ENCODE results near the gene LCK.
A peak's percentile ranks its signal among the peaks of the same experiment; 100 is the strongest.
"Not testable (repeated sequence)": the region's sequence is repeated elsewhere in the genome, so short reads cannot be mapped to it uniquely, and the experiment has no call there.

The LCK gene

DNA sequence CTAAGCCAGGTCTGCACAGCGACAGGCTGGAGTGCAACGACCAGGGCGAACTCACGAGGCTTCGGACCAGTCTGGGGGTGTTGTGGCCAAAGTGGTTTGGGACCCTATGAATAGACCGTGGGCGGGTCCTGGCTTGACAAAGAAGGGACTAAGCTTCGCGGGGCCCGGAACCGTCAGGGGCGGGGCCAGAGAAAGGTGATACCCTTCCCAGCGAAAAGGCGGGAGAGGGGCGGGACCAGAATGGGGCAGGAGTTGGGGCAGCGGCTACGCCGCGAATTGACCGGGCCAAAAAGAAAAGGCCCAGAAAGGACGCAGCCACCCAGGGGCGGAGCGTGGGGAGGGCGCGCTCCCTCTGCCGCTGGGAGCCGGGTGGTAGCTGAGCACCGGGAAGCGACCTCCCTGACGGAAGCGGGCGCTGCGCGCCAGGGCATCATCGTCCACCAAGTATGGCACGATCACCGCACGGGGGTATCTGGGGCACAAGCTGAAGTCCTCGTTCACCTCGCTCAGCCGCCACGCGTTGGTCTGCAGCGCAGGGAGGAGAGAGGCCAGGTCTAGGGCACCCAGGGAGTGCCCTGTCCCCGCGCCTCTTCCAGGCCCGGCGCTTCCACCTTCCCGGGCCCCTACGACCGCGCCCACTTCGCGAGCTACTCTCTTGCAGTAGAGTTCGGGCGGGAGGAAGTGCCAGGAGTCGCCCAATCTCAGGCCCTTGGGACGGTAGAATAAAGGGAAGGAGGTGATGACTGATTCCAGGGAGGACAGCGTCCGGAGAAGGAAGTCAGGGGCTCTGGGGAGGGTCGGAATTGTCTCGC, 10.7 kb upstream of the LCK start:
- peak; percentile 64 to 65 for ATAC-seq

DNA sequence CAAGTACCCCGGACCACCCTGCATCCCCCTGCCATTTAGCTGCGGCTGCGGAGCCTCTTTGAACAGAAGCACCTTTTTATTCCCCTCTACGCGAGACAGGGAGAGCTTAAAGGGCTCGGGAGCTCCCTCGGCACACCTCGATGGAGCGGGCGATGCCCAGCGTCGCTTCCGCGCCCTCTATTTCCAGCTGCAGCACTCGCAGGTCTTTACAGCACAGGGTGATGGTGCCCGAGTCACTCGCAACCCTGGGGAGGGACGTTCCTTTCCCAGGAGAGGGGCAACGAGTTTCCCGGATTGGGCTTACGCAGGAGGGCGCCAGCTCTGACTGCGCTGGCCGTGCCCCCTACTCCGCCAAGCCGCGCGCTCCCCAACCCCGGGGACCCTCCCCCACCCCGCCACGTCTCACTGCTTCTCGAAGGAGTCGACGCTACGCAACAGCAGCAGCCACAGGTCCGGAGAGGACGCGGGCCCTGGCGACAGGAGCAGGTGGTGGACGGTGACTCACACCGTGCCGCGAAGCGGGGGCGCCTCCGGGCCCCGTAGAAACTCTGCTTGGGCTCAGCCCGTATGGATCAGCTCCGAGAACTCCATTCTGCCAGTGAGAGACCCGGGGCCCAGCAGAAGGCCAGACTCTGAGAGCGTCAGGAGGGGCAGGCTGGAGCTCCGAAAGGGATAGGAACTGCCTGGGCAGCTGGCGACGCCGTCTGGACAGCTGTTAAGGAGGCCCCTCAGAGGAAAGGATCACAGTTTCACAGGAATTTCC, 9.9 kb upstream of the LCK start:
- peak; percentile 68 to 70 for ATAC-seq

DNA sequence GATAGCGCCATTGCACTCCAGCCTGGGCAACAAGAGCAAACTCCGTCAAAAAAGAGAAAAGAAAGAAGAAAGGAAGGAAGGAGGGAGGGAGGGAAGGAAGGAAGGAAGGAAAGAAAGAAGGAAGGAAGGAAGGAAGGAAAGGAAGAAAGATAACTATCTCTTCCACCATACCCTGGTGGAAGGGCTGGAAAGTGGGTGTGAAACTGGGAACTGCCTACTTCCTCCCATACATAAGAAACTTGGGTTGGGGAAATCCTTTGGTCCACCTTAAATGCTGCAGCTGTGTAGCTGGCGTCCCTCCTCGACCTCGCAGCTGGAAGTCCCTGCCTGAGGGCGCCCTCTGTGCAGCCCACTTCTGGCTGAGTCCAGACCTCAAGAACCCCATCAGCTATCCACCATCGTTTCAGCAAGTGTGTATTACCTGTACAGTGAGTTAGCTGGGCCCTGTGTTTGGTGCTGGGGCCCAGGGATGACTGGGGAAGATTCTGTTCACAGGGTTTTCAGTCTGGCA, 8.7 kb upstream of the LCK start:
- ATAC-seq, result no peak

DNA sequence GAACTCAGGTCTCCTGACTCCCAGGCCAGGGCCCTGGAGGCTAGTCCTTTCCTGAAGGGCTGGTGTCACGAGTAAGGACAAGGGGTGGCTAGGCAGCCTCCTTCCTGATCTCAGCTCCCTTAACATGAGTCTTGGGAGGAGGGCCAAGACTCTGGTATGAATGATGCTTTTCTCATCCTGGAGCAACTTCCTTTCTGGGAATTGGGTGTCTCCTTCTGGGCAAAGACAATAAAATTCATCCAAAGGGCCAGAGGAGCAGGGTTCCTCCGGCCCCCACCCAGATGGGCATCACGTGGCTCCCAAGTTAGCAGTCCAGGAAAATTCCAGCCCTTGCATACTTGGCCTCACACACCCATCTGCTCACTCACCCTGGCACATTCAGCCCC, 4.2 kb upstream of the LCK start, which contains the start of gene FAM167B:
FAM167B (plus strand) TSS at position 335 of the 386 bp plus-strand sequence. CDS start 200 bp downstream, outside the sequence.
- no peak for ATAC-seq

DNA sequence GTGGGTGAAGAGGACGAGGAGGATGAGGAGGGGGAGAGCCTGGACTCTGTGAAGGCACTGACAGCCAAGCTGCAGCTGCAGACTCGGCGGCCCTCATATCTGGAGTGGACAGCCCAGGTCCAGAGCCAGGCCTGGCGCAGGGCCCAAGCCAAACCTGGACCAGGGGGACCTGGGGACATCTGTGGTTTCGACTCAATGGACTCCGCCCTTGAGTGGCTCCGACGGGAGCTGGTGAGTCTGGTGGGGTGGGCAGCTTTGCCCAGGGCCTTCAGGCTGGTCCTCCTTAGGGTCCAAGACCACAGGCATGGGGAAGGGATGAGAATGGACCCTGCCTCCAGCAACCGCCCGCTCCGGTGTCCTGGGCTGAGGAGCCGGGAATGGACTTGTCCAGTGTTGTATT, 3.6 kb upstream of the LCK start:
- ATAC-seq, result no peak

DNA sequence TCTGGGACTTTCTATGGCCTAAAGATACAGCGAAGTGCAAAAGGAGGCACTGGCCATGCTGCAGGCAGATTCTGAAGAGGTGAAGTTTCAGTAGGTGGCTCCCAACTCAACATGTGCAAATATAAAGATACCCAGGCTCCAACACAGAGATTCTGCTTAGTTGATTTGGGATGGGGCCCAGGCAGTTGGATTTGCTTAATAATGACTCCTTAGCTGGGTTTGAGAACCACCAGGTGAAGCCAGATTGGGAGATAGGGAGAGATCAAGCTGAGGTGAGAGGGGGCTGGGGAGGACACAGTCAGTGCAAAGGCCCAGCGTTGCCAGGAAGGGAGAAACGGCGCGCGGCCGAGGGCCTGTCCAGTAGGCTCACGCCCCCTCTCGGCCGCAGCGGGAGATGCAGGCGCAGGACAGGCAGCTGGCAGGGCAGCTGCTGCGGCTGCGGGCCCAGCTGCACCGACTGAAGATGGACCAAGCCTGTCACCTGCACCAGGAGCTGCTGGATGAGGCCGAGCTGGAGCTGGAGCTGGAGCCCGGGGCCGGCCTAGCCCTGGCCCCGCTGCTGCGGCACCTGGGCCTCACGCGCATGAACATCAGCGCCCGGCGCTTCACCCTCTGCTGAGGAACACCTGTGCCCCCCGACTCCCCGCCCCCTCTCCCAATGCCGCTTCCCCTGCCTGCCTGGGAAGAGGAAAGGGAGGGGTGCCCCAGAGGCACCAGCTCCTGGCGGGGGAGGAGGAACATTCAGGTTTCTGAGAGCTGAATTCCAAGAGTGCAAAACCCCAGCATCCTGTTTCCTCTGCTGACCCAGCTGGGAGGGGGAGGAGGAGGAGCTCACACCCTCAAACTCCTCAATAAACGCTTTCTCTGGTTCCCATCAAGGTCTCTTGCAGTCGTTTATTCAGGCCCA, 2.8 kb upstream of the LCK start:
- peak; percentile 12 to 29 for ATAC-seq

DNA sequence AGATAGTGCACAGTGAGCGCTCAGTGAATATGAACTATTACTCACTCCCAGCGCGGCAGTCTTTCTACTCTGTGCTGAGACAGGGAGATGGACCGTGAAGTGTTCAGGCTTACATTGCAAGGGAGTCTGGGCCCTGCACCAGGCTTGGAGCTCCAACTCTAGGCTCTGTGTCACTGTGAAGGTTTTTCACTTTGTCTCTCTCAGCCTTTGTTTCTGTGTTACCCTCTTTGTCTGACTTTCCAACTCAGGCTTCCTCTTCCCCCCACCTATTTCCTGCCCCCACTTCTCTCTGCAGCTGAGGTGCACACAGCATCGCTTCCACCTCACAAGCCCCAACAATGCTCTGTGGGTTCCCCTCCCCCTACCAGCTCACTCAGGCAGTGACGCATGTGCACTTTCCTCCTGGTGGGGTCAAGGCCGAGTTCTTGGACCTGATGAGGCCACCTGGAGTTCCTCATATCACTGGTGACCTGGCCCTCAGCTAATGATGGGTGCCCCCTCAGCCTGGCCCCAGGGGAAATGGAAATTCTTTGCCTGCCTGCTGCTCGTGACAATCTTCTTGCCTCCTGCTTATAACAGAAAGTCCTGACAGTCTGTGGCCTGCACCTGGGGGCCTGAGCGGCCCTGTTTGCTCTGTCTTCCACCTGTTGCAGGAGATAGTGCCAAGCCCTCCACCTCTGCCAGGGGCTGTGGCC, 1.1 kb upstream of the LCK start:
- ATAC-seq, result peak; percentile 74 to 75

DNA sequence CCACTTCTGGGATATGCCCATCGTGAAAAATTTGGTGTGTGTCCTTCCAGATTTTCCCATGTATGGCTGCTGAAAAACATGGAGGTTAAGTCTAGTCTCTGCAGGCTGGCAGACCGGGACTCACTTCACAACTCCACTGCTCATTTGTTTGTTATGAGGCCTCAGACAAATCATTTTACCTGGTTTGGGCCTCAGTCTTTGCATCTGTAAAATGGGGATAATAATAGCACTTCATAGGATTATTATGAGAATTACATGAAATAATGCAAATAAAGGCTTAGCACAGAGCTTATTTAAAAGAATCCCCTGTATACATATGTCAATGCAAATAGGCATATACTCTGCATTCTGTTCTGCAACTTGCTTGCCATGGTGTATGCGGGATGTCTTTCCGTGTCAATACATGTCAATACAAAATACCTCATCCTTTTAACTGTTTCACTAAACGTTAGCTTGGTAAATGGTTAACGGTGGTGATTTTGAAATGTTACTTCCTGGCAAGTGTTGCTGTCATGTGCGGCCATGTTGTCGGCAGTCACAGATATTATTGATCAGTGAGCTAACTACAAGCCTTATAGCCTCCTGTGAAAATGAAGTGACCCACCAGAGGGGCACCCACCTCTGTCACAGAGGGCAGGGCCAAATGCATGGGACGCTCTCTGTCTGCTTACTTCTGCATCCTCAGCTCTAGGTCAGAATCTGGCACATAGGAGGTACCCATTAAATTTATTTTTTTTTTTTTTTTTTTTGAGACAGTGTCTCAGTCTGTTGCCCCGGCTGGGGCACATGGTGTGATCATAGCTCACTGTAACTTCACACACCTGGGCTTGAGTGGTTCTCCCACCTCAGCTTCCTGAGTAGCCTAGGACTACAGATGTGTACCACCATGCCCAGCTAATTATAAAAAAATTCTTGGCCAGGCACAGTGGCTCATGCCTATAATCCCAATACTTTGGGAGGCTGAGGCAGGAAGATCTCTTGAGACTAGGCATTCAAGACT, 4.3 kb downstream of the LCK start:
- ATAC-seq, result no peak

DNA sequence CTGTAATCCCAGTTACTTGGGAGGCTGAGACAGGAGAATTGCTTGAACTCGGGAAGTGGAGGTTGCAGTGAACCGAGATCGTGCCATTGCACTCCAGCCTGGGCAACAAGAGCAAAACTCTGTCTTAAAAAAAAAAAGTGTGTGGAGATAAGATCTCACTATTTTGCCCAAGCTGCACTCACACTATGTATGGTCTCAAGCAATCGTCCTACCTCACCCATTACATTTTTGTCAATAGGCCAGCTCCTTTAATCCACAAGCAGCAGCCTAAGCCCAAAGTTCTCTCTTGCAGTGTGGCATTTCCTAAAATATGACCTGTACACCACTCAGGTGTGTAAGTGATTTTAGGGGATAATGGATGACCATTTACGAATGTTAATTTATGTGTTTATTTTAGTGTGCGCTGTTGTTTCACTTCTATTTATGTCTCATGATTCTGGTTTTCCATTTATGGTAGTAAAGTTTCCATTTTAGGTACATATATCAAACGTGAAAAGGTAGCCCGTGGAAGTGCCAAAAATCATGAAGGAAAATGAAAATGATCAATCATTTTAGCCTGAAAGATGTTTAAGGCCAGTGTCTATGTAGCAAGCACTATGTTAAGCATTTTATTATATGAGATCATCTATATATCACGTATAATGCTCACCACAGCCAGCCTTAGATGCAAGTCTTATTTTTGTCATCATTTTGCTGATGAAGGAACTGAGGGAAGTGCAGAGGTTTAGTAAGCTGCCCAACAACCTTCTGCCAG, 5.6 kb downstream of the LCK start:
- peak; percentile 30 to 36 for ATAC-seq

DNA sequence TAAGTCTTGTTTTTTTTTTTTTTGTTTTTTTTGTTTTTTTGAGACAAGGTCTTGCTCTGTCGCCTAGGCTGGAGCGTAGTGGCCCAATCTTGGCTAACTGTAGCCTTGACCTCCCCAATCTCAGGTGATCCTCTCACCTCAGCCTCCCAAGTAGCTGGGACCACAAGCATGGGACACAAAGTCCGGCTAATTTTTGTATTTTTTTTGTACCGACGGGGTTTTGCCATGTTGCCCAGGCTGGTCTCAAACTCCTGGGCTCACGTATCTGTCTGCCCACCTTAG, 6.1 kb downstream of the LCK start:
- ATAC-seq, result no peak

DNA sequence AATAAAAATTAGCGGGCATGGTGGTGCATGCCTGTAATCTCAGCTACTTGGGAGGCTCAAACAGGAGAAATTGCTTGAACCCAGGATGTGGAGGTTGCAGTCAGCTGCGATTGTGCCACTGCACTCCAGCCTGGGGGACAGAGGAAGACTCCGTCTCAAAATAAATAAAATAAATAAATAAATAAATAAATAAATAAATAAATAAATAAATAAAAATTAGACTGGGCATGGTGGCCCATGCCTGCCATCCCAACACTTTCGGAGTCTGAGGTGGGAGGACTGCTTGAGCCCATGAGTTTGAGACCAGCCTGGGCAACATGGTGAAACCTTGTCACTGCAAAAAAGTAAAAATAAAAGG, 12.2 kb downstream of the LCK start:
- ATAC-seq, result not testable (repeated sequence)

DNA sequence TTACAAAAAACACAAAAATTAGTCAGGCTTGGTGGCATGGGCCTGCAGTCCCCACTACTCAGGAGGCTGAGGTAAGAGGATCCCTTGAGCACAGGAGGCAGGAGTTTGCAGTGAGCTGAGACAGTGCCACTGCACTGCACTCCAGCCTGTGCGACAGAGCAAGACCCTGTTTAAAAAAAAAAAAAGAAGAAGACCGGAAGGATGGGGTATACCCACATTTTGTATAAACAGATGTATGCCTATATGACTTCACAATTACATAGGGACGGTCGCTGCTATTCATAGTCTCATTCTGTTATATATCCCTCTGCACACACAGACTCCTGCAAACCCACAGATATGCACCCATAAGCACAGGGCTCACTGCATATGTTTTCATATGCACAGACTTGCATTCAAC, 12.7 kb downstream of the LCK start:
- peak; percentile 51 to 58 for ATAC-seq

DNA sequence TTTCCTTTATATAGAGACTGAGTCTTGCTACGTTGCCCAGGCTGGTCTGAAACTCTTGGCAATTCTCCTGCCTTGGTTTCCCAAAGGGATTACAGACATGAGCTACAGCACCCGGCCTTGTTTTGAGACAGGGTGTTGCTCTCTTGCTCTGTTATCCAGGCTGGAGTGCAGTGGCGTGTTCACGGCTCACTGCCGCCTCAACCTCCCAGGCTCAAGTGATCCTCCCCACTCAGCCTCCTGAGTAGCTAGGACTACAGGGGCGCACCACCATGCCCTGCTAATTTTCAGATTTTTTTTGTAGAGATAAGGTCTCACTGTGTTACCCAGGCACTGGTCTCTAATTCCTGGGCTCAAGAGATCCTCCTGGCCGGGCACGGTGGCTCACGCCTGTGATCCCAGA, 14.8 kb downstream of the LCK start:
- ATAC-seq, result no peak

DNA sequence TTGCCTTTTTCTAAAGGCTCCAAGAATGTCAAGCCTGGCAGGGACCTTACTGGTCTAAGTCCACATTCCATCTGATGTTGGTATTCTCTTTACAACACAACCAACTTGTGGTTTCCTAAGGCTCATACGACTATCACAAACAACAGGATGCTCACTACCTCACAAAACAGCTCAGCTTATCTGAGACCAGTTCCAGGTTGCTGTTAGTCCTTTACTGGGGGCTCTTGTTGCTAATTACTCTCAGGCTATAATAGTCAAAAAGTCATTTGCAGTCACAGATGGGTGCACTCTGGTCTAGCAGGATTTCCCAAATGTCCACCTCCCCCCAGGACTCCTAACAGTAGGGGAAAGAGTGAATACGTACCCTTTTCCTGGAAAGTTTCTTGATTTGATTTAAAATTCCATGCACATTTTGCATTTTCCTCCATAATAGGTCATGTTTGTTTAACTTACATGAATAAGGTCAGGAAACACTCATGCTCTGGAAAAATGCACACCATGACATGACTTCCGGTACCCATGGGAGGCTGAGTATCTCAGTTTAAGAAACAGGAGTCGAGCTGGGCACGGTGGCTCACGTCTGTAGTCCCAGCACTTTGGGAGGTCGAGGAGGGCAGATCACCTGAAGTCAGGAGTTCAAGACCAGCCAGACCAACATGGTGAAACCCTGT, 16.0 kb downstream of the LCK start:
- ATAC-seq, result peak; percentile 33 to 55

DNA sequence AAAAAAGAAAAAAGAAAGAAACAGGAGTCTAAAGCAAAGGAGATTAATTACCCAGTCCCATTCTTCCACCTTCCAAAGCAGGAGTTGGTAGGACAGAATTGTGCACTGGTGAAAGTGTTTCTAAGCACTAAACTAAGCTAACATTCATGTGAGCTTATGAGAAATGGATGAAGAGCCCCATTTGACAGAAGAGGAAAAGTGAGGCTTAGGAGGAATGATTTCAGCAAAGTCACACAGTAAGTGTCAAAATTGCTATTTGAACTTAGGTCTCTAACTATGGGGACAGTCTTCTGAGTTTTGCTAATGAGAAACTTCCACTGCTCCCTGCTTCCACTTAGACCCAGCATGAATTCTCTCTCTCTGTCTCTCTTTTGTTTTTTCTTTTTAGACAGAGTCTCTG, 18.7 kb downstream of the LCK start:
- ATAC-seq, result no peak

DNA sequence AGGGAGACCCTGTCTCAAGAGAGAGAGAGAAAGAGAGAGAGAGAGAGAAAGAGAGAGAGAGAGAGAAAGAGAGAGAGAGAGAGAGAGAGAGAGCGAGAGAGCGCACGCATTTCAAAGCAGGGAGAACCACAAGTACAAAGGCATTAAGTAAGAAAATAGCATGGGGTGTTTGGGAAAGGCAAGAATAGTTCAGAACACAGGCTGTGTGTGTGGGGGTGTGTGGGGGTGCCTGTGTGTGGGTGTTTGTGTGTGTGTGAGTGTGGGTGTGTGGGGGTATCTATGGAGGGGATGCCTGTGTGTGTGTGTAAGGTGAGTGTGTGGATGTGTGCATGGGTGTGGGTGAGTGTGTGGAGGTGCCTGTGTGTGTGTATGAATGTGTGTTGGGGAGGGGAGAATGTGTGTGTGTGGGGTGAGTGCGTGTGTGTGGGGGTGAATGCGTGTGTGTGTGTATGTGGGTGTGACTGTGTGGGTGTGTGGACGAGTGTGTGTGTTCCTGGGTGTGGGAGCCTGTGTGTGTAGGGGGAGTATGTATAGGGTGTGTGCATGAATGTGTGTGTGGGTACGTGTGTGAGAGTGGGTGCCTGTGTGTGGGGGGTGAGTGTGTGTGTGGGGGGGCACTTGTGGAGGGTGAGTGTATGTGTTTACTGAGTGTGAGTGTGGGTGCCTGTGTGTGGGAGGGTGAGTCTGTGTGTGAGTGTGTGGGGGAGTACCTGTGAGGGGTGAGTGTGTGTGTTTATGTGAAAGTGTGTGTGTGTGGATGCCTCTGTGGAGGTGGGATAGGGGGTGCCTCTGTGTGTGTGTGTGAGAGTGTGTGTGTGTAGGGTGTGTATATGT, 21.7 kb downstream of the LCK start:
- peak; percentile 14 to 22 for ATAC-seq

DNA sequence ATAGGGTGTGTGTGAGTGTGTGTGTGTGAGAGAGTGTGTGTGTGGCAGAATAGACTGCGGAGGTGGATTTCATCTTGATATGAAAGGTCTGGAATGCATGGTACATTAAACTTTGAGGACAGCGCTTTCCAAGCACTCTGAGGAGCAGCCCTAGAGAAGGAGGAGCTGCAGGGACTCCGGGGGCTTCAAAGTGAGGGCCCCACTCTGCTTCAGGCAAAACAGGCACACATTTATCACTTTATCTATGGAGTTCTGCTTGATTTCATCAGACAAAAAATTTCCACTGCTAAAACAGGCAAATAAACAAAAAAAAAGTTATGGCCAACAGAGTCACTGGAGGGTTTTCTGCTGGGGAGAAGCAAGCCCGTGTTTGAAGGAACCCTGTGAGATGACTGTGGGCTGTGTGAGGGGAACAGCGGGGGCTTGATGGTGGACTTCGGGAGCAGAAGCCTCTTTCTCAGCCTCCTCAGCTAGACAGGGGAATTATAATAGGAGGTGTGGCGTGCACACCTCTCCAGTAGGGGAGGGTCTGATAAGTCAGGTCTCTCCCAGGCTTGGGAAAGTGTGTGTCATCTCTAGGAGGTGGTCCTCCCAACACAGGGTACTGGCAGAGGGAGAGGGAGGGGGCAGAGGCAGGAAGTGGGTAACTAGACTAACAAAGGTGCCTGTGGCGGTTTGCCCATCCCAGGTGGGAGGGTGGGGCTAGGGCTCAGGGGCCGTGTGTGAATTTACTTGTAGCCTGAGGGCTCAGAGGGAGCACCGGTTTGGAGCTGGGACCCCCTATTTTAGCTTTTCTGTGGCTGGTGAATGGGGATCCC, 22.5 kb downstream of the LCK start:
- ATAC-seq, result peak; percentile 92 to 96
